HepG2 (cell line): ENCODE measurements around the gene SSTR5. TPM values are rescaled to one million over a fixed set of nuclear protein-coding genes. Genes with fewer than 3 reads are reported as not detected.

Source experiments
- ATAC-seq: fragments of 200-7000 bp; cut with Tn5 transposase; 3 replicates; pipeline ENCODE4 v1.9.1; 2020; ENCODE audit warnings: mild to moderate bottlenecking, moderate library complexity
- BruUV-seq: library from RNA; stranded (reverse); fragments of 400-500 nt; replicated peaks from 2 replicates; lab custom pipeline; 2021; lab: Mats Ljungman, UMichigan
- CTCF ChIA-PET: fragments of 300-600 bp; formaldehyde crosslinking; extraction: SDS; loops from one replicate; lab custom pipeline; 2021; ENCODE audit warnings: low total read pairs, inconsistent platforms, low intra/inter-chr PET ratio; lab: Yijun Ruan, JAX
- POLR2A ChIA-PET: fragments of 350-600 bp; sonication (Branson Sonifier 250); formaldehyde crosslinking; loops from one replicate; lab custom pipeline; 2020; ENCODE audit warnings: antibody characterized with exemption, inconsistent platforms; lab: Yijun Ruan, JAX
- DNase-seq: peaks from one replicate; pipeline ENCODE4 v3.0.0-alpha.2; 2015; ENCODE audit warnings: low spot score
- FAIRE-seq: peaks from 3 replicates; lab custom pipeline; 2011; peaks lifted over from hg19 to GRCh38; lab: Jason Lieb, UNC
- H2AFZ ChIP-seq: one replicate; pipeline ENCODE4 v1.6.1; 2011; ENCODE audit warnings: low read length, inconsistent platforms
- H3K27ac ChIP-seq: fragments of 300-600 bp; 3 replicates; pipeline ENCODE4 v1.8.0; 2011; ENCODE audit warnings: mixed run types, mild to moderate bottlenecking, mixed read lengths, low read length, inconsistent platforms; ENCODE audit not compliant: insufficient read depth; ENCODE audit errors: extremely low read length
- H3K27me3 ChIP-seq, 2 experiments: fragments of 200-600 bp in 1 of 2; 2 replicates in 1 of 2; 3 replicates in 1 of 2; pipeline versions ENCODE4 v1.6.0 to v1.8.0; 2011; ENCODE audit warnings: low read length in 2 of 2, mild to moderate bottlenecking in 2 of 2, moderate library complexity in 2 of 2, inconsistent platforms in 1 of 2; ENCODE audit not compliant: insufficient read depth in 2 of 2, control insufficient read depth in 1 of 2
- H3K36me3 ChIP-seq, 2 experiments: fragments of 200-600 bp in 1 of 2; replicated peaks in 1 of 2; 2 replicates in 1 of 2; 3 replicates in 1 of 2; pipeline versions ENCODE4 v1.5.1 to v1.8.0; 2011; ENCODE audit warnings: low read length in 2 of 2, inconsistent platforms in 1 of 2; ENCODE audit not compliant: insufficient read depth in 2 of 2, control insufficient read depth in 1 of 2
- H3K4me1 ChIP-seq: 2 replicates; pipeline ENCODE4 v1.5.1; 2012; ENCODE audit warnings: low read length, inconsistent platforms; ENCODE audit not compliant: insufficient read depth
- H3K4me2 ChIP-seq: 2 replicates; pipeline ENCODE4 v1.6.0; 2011; ENCODE audit warnings: low read depth, low read length, inconsistent platforms
- H3K4me3 ChIP-seq, 3 experiments: fragments of 200-600 bp in 1 of 3; sonication (generic), shearing (Covaris generic) in 1 of 3; replicated peaks in 1 of 3; 2 replicates each; pipeline ENCODE4 v1.5.1; 2011 to 2016; ENCODE audit warnings: low read length in 3 of 3, inconsistent platforms in 2 of 3, low read depth in 2 of 3, mild to moderate bottlenecking in 2 of 3, control low read depth in 1 of 3, mixed read lengths in 1 of 3; ENCODE audit not compliant: insufficient read depth in 1 of 3
- H3K79me2 ChIP-seq: one replicate; pipeline ENCODE4 v1.6.1; 2011; ENCODE audit warnings: low read length, inconsistent platforms; ENCODE audit not compliant: insufficient read depth
- H3K9ac ChIP-seq: 2 replicates; pipeline ENCODE4 v1.6.0; 2011; ENCODE audit warnings: mild to moderate bottlenecking, low read depth, low read length, inconsistent platforms; ENCODE audit not compliant: insufficient read depth
- H3K9me3 ChIP-seq: 2 replicates; pipeline ENCODE4 v1.5.1; 2012; ENCODE audit warnings: mild to moderate bottlenecking, low read length
- H4K20me1 ChIP-seq: 2 replicates; pipeline ENCODE4 v1.6.0; 2011; ENCODE audit warnings: inconsistent platforms, mild to moderate bottlenecking, low read length, moderate library complexity; ENCODE audit not compliant: insufficient read depth
- BRF2 ChIP-seq: sonication (generic); formaldehyde crosslinking; IDR thresholded peaks from 2 replicates; pipeline ENCODE4 v1.8.1; 2022; ENCODE audit warnings: mild to moderate bottlenecking, missing genetic modification reagents
- CREB1 ChIP-seq, 2 experiments: fragments of 450-650 bp in 1 of 2; IDR thresholded peaks; 2 replicates each; pipeline ENCODE4 v1.6.1; 2016 to 2017; ENCODE audit warnings: control low read depth in 1 of 2, mild to moderate bottlenecking in 1 of 2, missing compliant biosample characterization in 1 of 2, missing genetic modification characterization in 1 of 2
- ESRRA ChIP-seq: sonication (generic); formaldehyde crosslinking; IDR thresholded peaks from 2 replicates; pipeline ENCODE4 v1.5.1; 2020; ENCODE audit warnings: mild to moderate bottlenecking, low read depth, missing genetic modification reagents
- FLYWCH1 ChIP-seq: sonication (generic); formaldehyde crosslinking; IDR thresholded peaks from 2 replicates; pipeline ENCODE4 v1.8.1; 2023; ENCODE audit warnings: mild to moderate bottlenecking, missing genetic modification reagents
- MLX ChIP-seq: IDR thresholded peaks from 2 replicates; pipeline ENCODE4 v1.6.1; 2016
- NCOA2 ChIP-seq: sonication (generic); formaldehyde crosslinking; IDR thresholded peaks from 2 replicates; pipeline ENCODE4 v1.8.0; 2022; ENCODE audit warnings: inconsistent platforms
- PAWR ChIP-seq: sonication (generic); formaldehyde crosslinking; IDR thresholded peaks from 2 replicates; pipeline ENCODE4 v1.4.0; 2020; ENCODE audit warnings: missing genetic modification reagents, mild to moderate bottlenecking, borderline replicate concordance
- PHF20 ChIP-seq: sonication (generic); formaldehyde crosslinking; IDR thresholded peaks from 2 replicates; pipeline ENCODE4 v1.5.0; 2020; ENCODE audit warnings: mild to moderate bottlenecking, missing genetic modification reagents
- SNRNP70 ChIP-seq: fragments of 200-400 bp; formaldehyde crosslinking; IDR thresholded peaks from 2 replicates; pipeline ENCODE4 v1.6.1; 2017; ENCODE audit warnings: mild to moderate bottlenecking, low read depth, low read length, moderate library complexity
- ZBTB3 ChIP-seq: sonication (generic); formaldehyde crosslinking; IDR thresholded peaks from 2 replicates; pipeline ENCODE4 v1.4.0; 2020; ENCODE audit warnings: low read depth, mild to moderate bottlenecking, moderate library complexity, missing genetic modification reagents, borderline replicate concordance
- ZBTB33 ChIP-seq: sonication (generic); formaldehyde crosslinking; IDR thresholded peaks from 2 replicates; pipeline ENCODE4 v1.4.0; 2020; ENCODE audit warnings: missing genetic modification reagents
- ZBTB7B ChIP-seq: sonication (generic); formaldehyde crosslinking; IDR thresholded peaks from 2 replicates; pipeline ENCODE4 v1.4.0; 2020; ENCODE audit warnings: missing genetic modification reagents
- ZEB1 ChIP-seq: IDR thresholded peaks from 2 replicates; pipeline ENCODE4 v1.6.1; 2012; ENCODE audit warnings: mild to moderate bottlenecking, low read depth, inconsistent platforms; ENCODE audit not compliant: insufficient replicate concordance
- ZMYM4 ChIP-seq: sonication (generic); formaldehyde crosslinking; IDR thresholded peaks from 2 replicates; pipeline ENCODE4 v1.8.1; 2023; ENCODE audit warnings: mild to moderate bottlenecking, missing genetic modification reagents
- ZNF614 ChIP-seq: IDR thresholded peaks from 2 replicates; pipeline ENCODE4 v1.6.1; 2018; ENCODE audit warnings: missing biosample characterization, missing genetic modification reagents, inconsistent platforms, borderline replicate concordance
- ZNF615 ChIP-seq: sonication (generic); formaldehyde crosslinking; IDR thresholded peaks from 2 replicates; pipeline ENCODE4 v1.5.0; 2020; ENCODE audit warnings: mild to moderate bottlenecking, missing genetic modification reagents, borderline replicate concordance
- ZNF747 ChIP-seq: sonication (generic); formaldehyde crosslinking; IDR thresholded peaks from 2 replicates; pipeline ENCODE4 v1.8.1; 2023; ENCODE audit warnings: missing genetic modification reagents, mild to moderate bottlenecking, borderline replicate concordance
- WGBS: methylation state at CpG from one replicate; pipeline ENCODE4 v1.1.6; 2017; ENCODE audit warnings: low lambda C conversion rate; 5-methylcytosine and 5-hydroxymethylcytosine counted together
- in situ Hi-C: cut with HindIII; loops from 2 replicates; pipeline ENCODE4 v1.10.0; 2017; ENCODE audit warnings: low pct_unique_long_range_greater_than_20kb; ENCODE audit not compliant: extremely low pct_ligation_motif_present
- intact Hi-C: fragments of 100-400 bp; cut with micrococcal nuclease; formaldehyde crosslinking; loops from one replicate; pipeline ENCODE4 v1.10.0; 2022; ENCODE audit not compliant: unreplicated experiment
- polyA plus RNA-seq, 8 experiments: library from polyadenylated mRNA; depleted of rRNA in 3 of 8; stranded (reverse) in 7 of 8; unstranded in 1 of 8; fragments of >200 nt; fragmentation: Illumina TruSeq in 4 of 8; extraction: Trizol in 4 of 8; gene quantifications; 2 replicates each; pipeline versions ENCODE4 v1.2.1 to v1.2.3, GENCODE V29; 2011 to 2016; ENCODE audit warnings: low read depth in 4 of 8, missing spikeins in 1 of 8, mixed read lengths in 1 of 8; ENCODE audit not compliant: insufficient read depth in 1 of 8
- total RNA-seq, 5 experiments: library from RNA; depleted of rRNA; stranded (reverse); fragments of >200 nt; fragmentation: Illumina TruSeq; extraction: Trizol; gene quantifications; 2 replicates each; pipeline ENCODE4 v1.2.3, GENCODE V29; 2016; ENCODE audit warnings: low read depth in 1 of 5
- TF ChIP-seq, protein P1 (sequence below): sonication (generic); formaldehyde crosslinking; IDR thresholded peaks from 2 replicates; pipeline ENCODE4 v1.4.0; 2020; ENCODE audit warnings: missing genetic modification reagents

Gene SSTR5
- total and polyA plus RNA-seq, 2 of the 13 experiments (the other 11 are each of a cell fraction or from before 2014, with no cell fraction given), result 0.20 to 0.49 TPM

DNA sequence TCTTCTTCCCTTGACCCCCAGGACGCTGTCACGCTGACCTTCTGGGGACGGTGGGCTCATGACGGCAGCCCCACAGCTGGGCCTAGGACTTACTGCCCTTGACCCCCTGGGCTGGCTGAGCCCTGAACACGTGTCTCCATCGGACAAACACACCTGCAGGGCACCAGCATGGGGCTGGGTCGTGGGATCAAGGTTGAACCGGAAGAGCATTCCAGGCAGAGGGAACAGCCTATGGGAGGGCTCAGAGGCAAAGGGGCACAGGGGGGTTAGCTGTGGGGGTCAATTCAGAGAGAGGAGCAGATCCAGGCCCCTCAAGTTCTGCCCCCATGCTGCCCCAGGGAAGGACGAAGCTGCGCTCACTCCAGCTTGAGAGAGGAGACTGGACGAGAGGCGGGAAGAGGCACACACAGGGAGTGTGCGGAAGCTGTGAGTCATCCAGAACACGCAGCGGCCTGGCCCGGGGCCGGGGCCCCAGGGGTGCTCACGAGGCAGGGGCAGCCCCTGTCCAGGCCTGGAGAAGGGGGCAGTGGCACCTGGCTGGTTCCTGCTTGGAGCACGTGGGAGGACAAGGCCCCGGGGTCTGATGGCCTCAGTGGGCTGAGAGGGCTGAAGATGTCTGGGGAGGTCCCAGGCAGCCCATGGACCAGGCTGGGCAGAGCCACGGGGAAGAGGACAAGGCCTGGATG, 9.9 kb downstream of the SSTR5 start:
- FAIRE-seq (no peak), ATAC-seq (peak; percentile 65), DNase-seq (peak; percentile 70)
- peaks cover 71% of the 10 kb centered on the region for H3K4me1 ChIP-seq
- 11% methylated on average over 16 of the region's 21 CpGs for WGBS
- in situ Hi-C loops, result no loop called here
- no peaks in the 10 kb centered on the region for H3K36me3 ChIP-seq
- H3K9ac ChIP-seq, result peak overlapping the region; percentile 46; the same call in 1 of the 2 replicates
- no peak overlapping the region for H2AFZ ChIP-seq
- no TSS peak for BruUV-seq
- ChIA-PET POLR2A (interaction anchor here (1.0 to 3.6 kb wide), 3 partner anchors 9 to 15 kb away, joined by 4 to 14 read pairs (median 7); no protein-coding TSS in a partner anchor), CTCF (no interaction called here)
- H3K4me2 ChIP-seq, result peak overlapping the region; percentile 42
- peaks cover 0 to 12% of the 10 kb centered on the region in 2 experiments; a peak in 1 of 5 replicates for H3K27me3 ChIP-seq
- peak overlapping the region in 2 of 3 experiments; percentile 33 to 44; a peak in 3 of 6 replicates for H3K4me3 ChIP-seq
- H3K9me3 ChIP-seq, result peaks cover 8% of the 10 kb centered on the region
- intact Hi-C loops, result no loop called here
- H4K20me1 ChIP-seq, result no peaks in the 10 kb centered on the region
- H3K27ac ChIP-seq, result peak overlapping the region; percentile 70
- no peaks in the 10 kb centered on the region for H3K79me2 ChIP-seq
- TF ChIP-seq PAWR (CRISPR knock-in tag) (no peak), ZBTB7B (CRISPR knock-in tag) (peak; percentile 92), CREB1 (IDR thresholded peaks at IDR 0.05) (no peak), CREB1 (CRISPR knock-in tag; IDR thresholded peaks at IDR 0.05) (no peak), ZBTB33 (CRISPR knock-in tag) (peak; percentile 78), ZNF747 (peak; percentile 95), ZMYM4 (CRISPR knock-in tag) (peak; percentile 83), ZNF615 (CRISPR knock-in tag) (peak; percentile 76; the same call in 1 of the 2 replicates), FLYWCH1 (CRISPR knock-in tag) (peak; percentile 51; the same call in 1 of the 2 replicates), NCOA2 (CRISPR knock-in tag) (peak; percentile 87), BRF2 (0 out of 2 replicates have a peak, but pooled peaks have one; percentile 44), MLX (peak; percentile 95), PHF20 (CRISPR knock-in tag) (peak; percentile 79), SNRNP70 (no peak), ZEB1 (peak; percentile 63), ZBTB3 (CRISPR knock-in tag) (no peak), ZNF614 (CRISPR knock-in tag) (peak; percentile 89), ESRRA (CRISPR knock-in tag) (peak; percentile 99)
- TF ChIP-seq, protein P1, sequence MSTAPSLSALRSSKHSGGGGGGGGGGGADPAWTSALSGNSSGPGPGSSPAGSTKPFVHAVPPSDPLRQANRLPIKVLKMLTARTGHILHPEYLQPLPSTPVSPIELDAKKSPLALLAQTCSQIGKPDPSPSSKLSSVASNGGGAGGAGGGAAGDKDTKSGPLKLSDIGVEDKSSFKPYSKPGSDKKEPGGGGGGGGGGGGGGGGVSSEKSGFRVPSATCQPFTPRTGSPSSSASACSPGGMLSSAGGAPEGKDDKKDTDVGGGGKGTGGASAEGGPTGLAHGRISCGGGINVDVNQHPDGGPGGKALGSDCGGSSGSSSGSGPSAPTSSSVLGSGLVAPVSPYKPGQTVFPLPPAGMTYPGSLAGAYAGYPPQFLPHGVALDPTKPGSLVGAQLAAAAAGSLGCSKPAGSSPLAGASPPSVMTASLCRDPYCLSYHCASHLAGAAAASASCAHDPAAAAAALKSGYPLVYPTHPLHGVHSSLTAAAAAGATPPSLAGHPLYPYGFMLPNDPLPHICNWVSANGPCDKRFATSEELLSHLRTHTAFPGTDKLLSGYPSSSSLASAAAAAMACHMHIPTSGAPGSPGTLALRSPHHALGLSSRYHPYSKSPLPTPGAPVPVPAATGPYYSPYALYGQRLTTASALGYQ (CRISPR knock-in tag), result peak; percentile 41; the same call in 1 of the 2 replicates
